Keratinocyte (primary cell): ENCODE measurements around the gene RCBTB2. TPM values are rescaled to one million over a fixed set of nuclear protein-coding genes. Genes with fewer than 3 reads are reported as not detected.

Experiments used
- DNase-seq: peaks from one replicate; pipeline ENCODE4 v3.0.0-alpha.2; 2011; ENCODE audit warnings: low read depth, missing footprints, low spot score
- FAIRE-seq: peaks from 2 replicates; lab custom pipeline; 2011; peaks lifted over from hg19 to GRCh38; lab: Jason Lieb, UNC
- H2AFZ ChIP-seq: 2 replicates; pipeline ENCODE4 v1.6.0; 2012; ENCODE audit warnings: low read length, control low read depth, inconsistent platforms; ENCODE audit not compliant: control insufficient read depth
- H3K27ac ChIP-seq: 2 replicates; pipeline ENCODE4 v1.5.1; 2011; ENCODE audit warnings: low read length; ENCODE audit not compliant: control insufficient read depth, insufficient read depth
- H3K27me3 ChIP-seq: 3 replicates; pipeline ENCODE4 v1.6.0; 2011; ENCODE audit warnings: low read length; ENCODE audit not compliant: control insufficient read depth, insufficient read depth; ENCODE audit errors: extremely low read depth
- H3K36me3 ChIP-seq, 2 experiments: 2 replicates in 1 of 2; 3 replicates in 1 of 2; pipeline ENCODE4 v1.5.1; 2011; ENCODE audit warnings: low read length in 2 of 2, mild to moderate bottlenecking in 1 of 2; ENCODE audit not compliant: control insufficient read depth in 2 of 2, insufficient read depth in 2 of 2; ENCODE audit errors: extremely low read depth in 1 of 2
- H3K4me1 ChIP-seq: 3 replicates; pipeline ENCODE4 v1.5.1; 2011; ENCODE audit warnings: low read length; ENCODE audit not compliant: control insufficient read depth, insufficient read depth; ENCODE audit errors: extremely low read depth
- H3K4me2 ChIP-seq: 3 replicates; pipeline ENCODE4 v1.6.0; 2011; ENCODE audit warnings: low read depth, low read length; ENCODE audit not compliant: control insufficient read depth, insufficient read depth; ENCODE audit errors: extremely low read depth
- H3K4me3 ChIP-seq, 3 experiments: fragments of 200-600 bp in 1 of 3; sonication (generic) in 1 of 3; 2 replicates in 2 of 3; 3 replicates in 1 of 3; pipeline ENCODE4 v1.5.1; 2011 to 2016; ENCODE audit warnings: low read length in 3 of 3, mild to moderate bottlenecking in 3 of 3, control low read depth in 2 of 3, inconsistent platforms in 1 of 3, low read depth in 1 of 3, mixed read lengths in 1 of 3, mixed run types in 1 of 3, moderate library complexity in 1 of 3; ENCODE audit not compliant: control insufficient read depth in 2 of 3, insufficient read depth in 2 of 3; ENCODE audit errors: extremely low read depth in 1 of 3
- H3K79me2 ChIP-seq: 2 replicates; pipeline ENCODE4 v1.6.0; 2012; ENCODE audit warnings: low read length; ENCODE audit not compliant: control insufficient read depth, insufficient read depth
- H3K9ac ChIP-seq: 3 replicates; pipeline ENCODE4 v1.6.0; 2011; ENCODE audit warnings: low read length; ENCODE audit not compliant: control insufficient read depth, insufficient read depth; ENCODE audit errors: extremely low read depth
- H3K9me1 ChIP-seq: 3 replicates; pipeline ENCODE4 v1.6.0; 2011; ENCODE audit warnings: low read length; ENCODE audit not compliant: control insufficient read depth, insufficient read depth; ENCODE audit errors: extremely low read depth
- H3K9me3 ChIP-seq: 2 replicates; pipeline ENCODE4 v1.5.1; 2012; ENCODE audit warnings: low read depth, low read length; ENCODE audit not compliant: control insufficient read depth
- H4K20me1 ChIP-seq: 3 replicates; pipeline ENCODE4 v1.6.0; 2011; ENCODE audit warnings: low read length; ENCODE audit not compliant: control insufficient read depth, insufficient read depth; ENCODE audit errors: extremely low read depth
- EZH2 ChIP-seq: IDR thresholded peaks from one replicate; pipeline ENCODE4 v1.6.1; 2012; ENCODE audit warnings: inconsistent platforms, mild to moderate bottlenecking, low read length, moderate library complexity
- dilution Hi-C: fragments of 300-500 bp; cut with MboI; formaldehyde crosslinking; loops from one replicate; pipeline ENCODE4 v1.7.0; 2020; ENCODE audit warnings: low sequenced_read_pairs; ENCODE audit not compliant: extremely low pct_ligation_motif_present
- polyA plus RNA-seq, 5 experiments: library from polyadenylated mRNA; depleted of rRNA in 3 of 5; stranded (reverse) in 3 of 5; stranded (forward) in 1 of 5; unstranded in 1 of 5; fragments of >200 nt; gene quantifications; 1 replicate in 1 of 5; 2 replicates in 3 of 5; 3 replicates in 1 of 5; pipeline versions ENCODE4 v1.2.1 to v1.2.3, GENCODE V29; 2011 to 2012; ENCODE audit warnings: missing spikeins in 2 of 5, low read depth in 1 of 5, low replicate concordance in 1 of 5
- TF ChIP-seq, protein P1 (sequence below), 3 experiments: IDR thresholded peaks in 1 of 3; conservative IDR thresholded peaks in 1 of 3; optimal IDR thresholded peaks in 1 of 3; 2 replicates in 2 of 3; 3 replicates in 1 of 3; pipeline versions ENCODE3 to v1.5.1; 2011; ENCODE audit warnings: low read length in 3 of 3, mild to moderate bottlenecking in 3 of 3, moderate library complexity in 2 of 3, control low read depth in 1 of 3, inconsistent platforms in 1 of 3; ENCODE audit not compliant: insufficient read depth in 2 of 3; ENCODE audit errors: extremely low read depth in 1 of 3

RCBTB2 gene
- polyA plus RNA-seq, 1 donor (not counting 4 experiments of a cell fraction or from before 2014, with no cell fraction given): 5.5 TPM

GRCh38 chr13:48534911-48535501, 2.1 kb upstream of the RCBTB2 start:
- no peaks in the 10 kb centered on the region for H4K20me1 ChIP-seq
- no peak overlapping the region for H2AFZ ChIP-seq
- TF ChIP-seq, protein P1, sequence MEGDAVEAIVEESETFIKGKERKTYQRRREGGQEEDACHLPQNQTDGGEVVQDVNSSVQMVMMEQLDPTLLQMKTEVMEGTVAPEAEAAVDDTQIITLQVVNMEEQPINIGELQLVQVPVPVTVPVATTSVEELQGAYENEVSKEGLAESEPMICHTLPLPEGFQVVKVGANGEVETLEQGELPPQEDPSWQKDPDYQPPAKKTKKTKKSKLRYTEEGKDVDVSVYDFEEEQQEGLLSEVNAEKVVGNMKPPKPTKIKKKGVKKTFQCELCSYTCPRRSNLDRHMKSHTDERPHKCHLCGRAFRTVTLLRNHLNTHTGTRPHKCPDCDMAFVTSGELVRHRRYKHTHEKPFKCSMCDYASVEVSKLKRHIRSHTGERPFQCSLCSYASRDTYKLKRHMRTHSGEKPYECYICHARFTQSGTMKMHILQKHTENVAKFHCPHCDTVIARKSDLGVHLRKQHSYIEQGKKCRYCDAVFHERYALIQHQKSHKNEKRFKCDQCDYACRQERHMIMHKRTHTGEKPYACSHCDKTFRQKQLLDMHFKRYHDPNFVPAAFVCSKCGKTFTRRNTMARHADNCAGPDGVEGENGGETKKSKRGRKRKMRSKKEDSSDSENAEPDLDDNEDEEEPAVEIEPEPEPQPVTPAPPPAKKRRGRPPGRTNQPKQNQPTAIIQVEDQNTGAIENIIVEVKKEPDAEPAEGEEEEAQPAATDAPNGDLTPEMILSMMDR (optimal IDR thresholded peaks at IDR 0.05 in 1 of 3, IDR thresholded peaks at IDR 0.05 in 1 of 3, conservative IDR thresholded peaks at IDR 0.05 in 1 of 3; ENCODE audit: extremely low read depth in 1 of 3, insufficient read depth in 2 of 3, low read length in 3 of 3): no peak
- TF ChIP-seq EZH2: no peak
- no peak overlapping the region for H3K27ac ChIP-seq
- H3K4me3 ChIP-seq: no peak overlapping the region
- H3K27me3 ChIP-seq: no peaks in the 10 kb centered on the region
- H3K4me2 ChIP-seq: no peak overlapping the region
- H3K9me1 ChIP-seq: no peaks in the 10 kb centered on the region
- no peak overlapping the region for H3K9ac ChIP-seq
- H3K4me1 ChIP-seq: peaks cover 10% of the 10 kb centered on the region
- no peak for DNase-seq
- no peak for FAIRE-seq
- H3K36me3 ChIP-seq: no peaks in the 10 kb centered on the region
- H3K79me2 ChIP-seq: no peaks in the 10 kb centered on the region
- dilution Hi-C loops: no loop called here
- H3K9me3 ChIP-seq: no peaks in the 10 kb centered on the region

DNA sequence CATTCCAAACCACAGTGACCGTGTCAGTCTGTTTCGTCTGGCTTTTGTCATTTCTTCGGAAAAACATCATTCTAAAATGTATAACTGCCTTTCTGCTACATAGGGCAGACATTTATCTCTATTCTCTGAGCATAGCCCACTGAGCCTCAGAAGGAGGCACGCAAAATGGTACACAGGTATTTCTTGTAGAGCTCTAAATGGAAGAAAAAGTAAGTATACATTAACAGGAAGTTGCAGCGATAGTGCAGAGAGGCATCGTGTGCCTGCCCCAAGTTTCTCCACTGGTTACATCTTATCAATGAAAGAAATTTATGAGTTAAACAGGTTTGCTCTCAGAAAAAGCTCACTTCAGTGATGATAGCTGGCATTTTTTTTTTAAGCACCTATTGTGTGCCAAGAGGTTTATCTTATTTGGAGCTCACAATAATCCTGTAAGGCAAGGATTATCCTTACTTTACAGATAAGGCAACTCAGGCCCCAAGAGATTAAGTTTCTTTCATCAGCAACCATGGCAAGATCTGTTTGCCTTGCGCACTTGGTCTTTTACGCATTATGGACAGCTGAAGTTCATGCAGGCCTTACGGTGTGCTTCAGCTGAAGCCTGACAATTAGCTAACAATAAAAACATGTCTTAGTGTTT, 1.2 kb upstream of the RCBTB2 start:
- H3K9ac ChIP-seq: no peak overlapping the region
- H3K27ac ChIP-seq: no peak overlapping the region
- DNase-seq (no peak), FAIRE-seq (no peak)
- H3K79me2 ChIP-seq: no peaks in the 10 kb centered on the region
- H3K9me1 ChIP-seq: no peaks in the 10 kb centered on the region
- TF ChIP-seq EZH2: no peak
- TF ChIP-seq, protein P1 (optimal IDR thresholded peaks at IDR 0.05 in 1 of 3, IDR thresholded peaks at IDR 0.05 in 1 of 3, conservative IDR thresholded peaks at IDR 0.05 in 1 of 3; ENCODE audit: extremely low read depth in 1 of 3, insufficient read depth in 2 of 3, low read length in 3 of 3): no peak
- no peaks in the 10 kb centered on the region for H3K27me3 ChIP-seq
- no peaks in the 10 kb centered on the region for H3K9me3 ChIP-seq
- H4K20me1 ChIP-seq: no peaks in the 10 kb centered on the region
- peaks cover 10% of the 10 kb centered on the region for H3K4me1 ChIP-seq
- H3K4me3 ChIP-seq: no peak overlapping the region
- no peak overlapping the region for H2AFZ ChIP-seq
- dilution Hi-C loops: no loop called here
- H3K36me3 ChIP-seq: no peaks in the 10 kb centered on the region
- H3K4me2 ChIP-seq: no peak overlapping the region
